Measurements from ENCODE around the gene KAT8. TPM values are rescaled to one million over a fixed set of nuclear protein-coding genes. Genes with fewer than 3 reads are reported as not detected.
A peak's percentile ranks its signal among the peaks of the same experiment; 100 is the strongest.

KAT8 gene
- total and polyA plus RNA-seq, 9 of the 15 experiments (the other 6 are each of a cell fraction or from before 2014, with no cell fraction given): 10.0 to 98.5 (median 76.4) TPM

GRCh38 chr16:31148281-31148728 is 30.8 kb downstream of the KAT8 start (continued):
- TF ChIP-seq ZNF780A (CRISPR knock-in tag; IDR thresholded peaks at IDR 0.05): no peak
- no peak for TF ChIP-seq ZNF444 (CRISPR knock-in tag; IDR thresholded peaks at IDR 0.05)
- peak; percentile 9 to 44 (median 36) for TF ChIP-seq YY1 (IDR thresholded peaks at IDR 0.05; ENCODE audit: borderline replicate concordance in 1 of 3, control insufficient read depth in 1 of 3, extremely low read depth in 1 of 3, insufficient read depth in 3 of 3, insufficient read length in 1 of 3, insufficient replicate concordance in 2 of 3, low read depth in 1 of 3, low read length in 2 of 3)
- TF ChIP-seq HINFP (tag; conservative IDR thresholded peaks at IDR 0.05; ENCODE audit: low read depth): no peak
- TF ChIP-seq ZNF384 (IDR thresholded peaks at IDR 0.05; ENCODE audit: low read depth, low read length): no peak
- no peak for TF ChIP-seq BRD4 (IDR thresholded peaks at IDR 0.05)
- TF ChIP-seq REST (IDR thresholded peaks at IDR 0.05; ENCODE audit: borderline replicate concordance): 0 out of 2 replicates have a peak, but pooled peaks have one; percentile 19
- no peak for TF ChIP-seq REST (CRISPR knock-in tag; IDR thresholded peaks at IDR 0.05; ENCODE audit: low read depth)
- no peak for TF ChIP-seq ARID3B (CRISPR knock-in tag; IDR thresholded peaks at IDR 0.05; ENCODE audit: borderline replicate concordance)
- peak in 1 of 2 experiments; percentile 47; a peak in 1 of 4 replicates for TF ChIP-seq TRIM24 (IDR thresholded peaks at IDR 0.05)
- peak; percentile 50; the same call in 1 of the 2 replicates for TF ChIP-seq POLR2G (IDR thresholded peaks at IDR 0.05; ENCODE audit: low read depth, low read length)
- no peak for TF ChIP-seq ETS2 (tag; IDR thresholded peaks at IDR 0.05; ENCODE audit: borderline replicate concordance, poor library complexity, severe bottlenecking)
- 0 out of 2 replicates have a peak, but pooled peaks have one; percentile 27 for TF ChIP-seq CXXC5 (CRISPR knock-in tag; IDR thresholded peaks at IDR 0.05)
- peak; percentile 76 for TF ChIP-seq NFIC (IDR thresholded peaks at IDR 0.05)
- TF ChIP-seq NR0B1 (IDR thresholded peaks at IDR 0.05; ENCODE audit: partially characterized antibody): no peak
